ENCODE results near the gene MED8.

DNA sequence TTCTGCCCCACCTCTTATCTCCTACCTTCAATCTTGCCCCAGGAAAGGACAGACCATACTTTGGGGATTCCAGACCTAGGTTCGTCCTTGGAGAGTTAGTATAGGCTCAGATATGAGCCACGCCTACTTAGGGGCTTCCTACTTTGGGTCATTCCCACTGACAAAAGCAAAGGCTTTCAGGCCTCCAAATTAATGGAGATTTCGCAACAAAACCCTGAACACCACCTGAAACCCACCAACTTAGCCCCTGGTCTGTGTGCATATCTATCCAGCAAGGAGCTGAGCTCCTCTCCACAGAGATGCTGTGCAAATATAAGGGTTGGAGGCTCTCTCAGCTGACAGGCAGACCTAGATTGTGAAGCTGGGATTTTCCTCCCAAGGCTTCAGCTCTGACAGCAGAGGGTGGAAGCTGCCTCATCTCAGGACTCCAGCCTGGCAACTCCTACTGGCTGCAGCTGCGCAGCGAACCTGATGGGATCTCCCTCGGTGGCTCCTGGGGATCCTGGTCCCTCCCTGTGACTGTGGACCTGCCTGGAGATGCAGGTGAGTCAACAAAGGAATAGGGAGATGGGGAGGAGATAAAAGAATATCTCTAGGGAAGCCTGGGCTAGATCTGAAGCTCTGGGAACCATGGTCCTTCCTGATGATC is 49.9 kb downstream of the MED8 start:
- no peak for TF ChIP-seq CEBPB (IDR thresholded peaks at IDR 0.05; ENCODE audit: borderline replicate concordance in 1 of 2, low read depth in 2 of 2, low read length in 2 of 2)
- no peak for TF ChIP-seq CREB1 (IDR thresholded peaks at IDR 0.05; ENCODE audit: low read depth)
- TF ChIP-seq, protein P1, sequence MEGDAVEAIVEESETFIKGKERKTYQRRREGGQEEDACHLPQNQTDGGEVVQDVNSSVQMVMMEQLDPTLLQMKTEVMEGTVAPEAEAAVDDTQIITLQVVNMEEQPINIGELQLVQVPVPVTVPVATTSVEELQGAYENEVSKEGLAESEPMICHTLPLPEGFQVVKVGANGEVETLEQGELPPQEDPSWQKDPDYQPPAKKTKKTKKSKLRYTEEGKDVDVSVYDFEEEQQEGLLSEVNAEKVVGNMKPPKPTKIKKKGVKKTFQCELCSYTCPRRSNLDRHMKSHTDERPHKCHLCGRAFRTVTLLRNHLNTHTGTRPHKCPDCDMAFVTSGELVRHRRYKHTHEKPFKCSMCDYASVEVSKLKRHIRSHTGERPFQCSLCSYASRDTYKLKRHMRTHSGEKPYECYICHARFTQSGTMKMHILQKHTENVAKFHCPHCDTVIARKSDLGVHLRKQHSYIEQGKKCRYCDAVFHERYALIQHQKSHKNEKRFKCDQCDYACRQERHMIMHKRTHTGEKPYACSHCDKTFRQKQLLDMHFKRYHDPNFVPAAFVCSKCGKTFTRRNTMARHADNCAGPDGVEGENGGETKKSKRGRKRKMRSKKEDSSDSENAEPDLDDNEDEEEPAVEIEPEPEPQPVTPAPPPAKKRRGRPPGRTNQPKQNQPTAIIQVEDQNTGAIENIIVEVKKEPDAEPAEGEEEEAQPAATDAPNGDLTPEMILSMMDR (IDR thresholded peaks at IDR 0.05 in 2 of 3, conservative IDR thresholded peaks at IDR 0.05 in 1 of 3; ENCODE audit: control insufficient read depth in 2 of 3, extremely low read depth in 1 of 3, insufficient read depth in 1 of 3, low read depth in 3 of 3, low read length in 3 of 3): no peak
- TF ChIP-seq RCOR1 (conservative IDR thresholded peaks at IDR 0.05; ENCODE audit: low read depth, low read length): no peak
- TF ChIP-seq, protein P2, sequence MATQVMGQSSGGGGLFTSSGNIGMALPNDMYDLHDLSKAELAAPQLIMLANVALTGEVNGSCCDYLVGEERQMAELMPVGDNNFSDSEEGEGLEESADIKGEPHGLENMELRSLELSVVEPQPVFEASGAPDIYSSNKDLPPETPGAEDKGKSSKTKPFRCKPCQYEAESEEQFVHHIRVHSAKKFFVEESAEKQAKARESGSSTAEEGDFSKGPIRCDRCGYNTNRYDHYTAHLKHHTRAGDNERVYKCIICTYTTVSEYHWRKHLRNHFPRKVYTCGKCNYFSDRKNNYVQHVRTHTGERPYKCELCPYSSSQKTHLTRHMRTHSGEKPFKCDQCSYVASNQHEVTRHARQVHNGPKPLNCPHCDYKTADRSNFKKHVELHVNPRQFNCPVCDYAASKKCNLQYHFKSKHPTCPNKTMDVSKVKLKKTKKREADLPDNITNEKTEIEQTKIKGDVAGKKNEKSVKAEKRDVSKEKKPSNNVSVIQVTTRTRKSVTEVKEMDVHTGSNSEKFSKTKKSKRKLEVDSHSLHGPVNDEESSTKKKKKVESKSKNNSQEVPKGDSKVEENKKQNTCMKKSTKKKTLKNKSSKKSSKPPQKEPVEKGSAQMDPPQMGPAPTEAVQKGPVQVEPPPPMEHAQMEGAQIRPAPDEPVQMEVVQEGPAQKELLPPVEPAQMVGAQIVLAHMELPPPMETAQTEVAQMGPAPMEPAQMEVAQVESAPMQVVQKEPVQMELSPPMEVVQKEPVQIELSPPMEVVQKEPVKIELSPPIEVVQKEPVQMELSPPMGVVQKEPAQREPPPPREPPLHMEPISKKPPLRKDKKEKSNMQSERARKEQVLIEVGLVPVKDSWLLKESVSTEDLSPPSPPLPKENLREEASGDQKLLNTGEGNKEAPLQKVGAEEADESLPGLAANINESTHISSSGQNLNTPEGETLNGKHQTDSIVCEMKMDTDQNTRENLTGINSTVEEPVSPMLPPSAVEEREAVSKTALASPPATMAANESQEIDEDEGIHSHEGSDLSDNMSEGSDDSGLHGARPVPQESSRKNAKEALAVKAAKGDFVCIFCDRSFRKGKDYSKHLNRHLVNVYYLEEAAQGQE (IDR thresholded peaks at IDR 0.05; ENCODE audit: low read depth, low read length): no peak
- TF ChIP-seq SIN3A (IDR thresholded peaks at IDR 0.05; ENCODE audit: low read depth, low read length): no peak
- TF ChIP-seq EGR1 (IDR thresholded peaks at IDR 0.05; ENCODE audit: borderline replicate concordance in 1 of 2, low read depth in 2 of 2, low read length in 2 of 2): no peak
- TF ChIP-seq FOXM1 (IDR thresholded peaks at IDR 0.05; ENCODE audit: low read depth, low read length): no peak
- no peak for TF ChIP-seq POLR2A (IDR thresholded peaks at IDR 0.05; ENCODE audit: low read depth, low read length)
